ENCODE results near the gene MTMR1. TPM values are rescaled to one million over a fixed set of nuclear protein-coding genes. Genes with fewer than 3 reads are reported as not detected.
A peak's percentile ranks its signal among the peaks of the same experiment; 100 is the strongest.

The MTMR1 gene
- total RNA-seq, 1 donor from 2014 or later = 34.4 TPM

DNA sequence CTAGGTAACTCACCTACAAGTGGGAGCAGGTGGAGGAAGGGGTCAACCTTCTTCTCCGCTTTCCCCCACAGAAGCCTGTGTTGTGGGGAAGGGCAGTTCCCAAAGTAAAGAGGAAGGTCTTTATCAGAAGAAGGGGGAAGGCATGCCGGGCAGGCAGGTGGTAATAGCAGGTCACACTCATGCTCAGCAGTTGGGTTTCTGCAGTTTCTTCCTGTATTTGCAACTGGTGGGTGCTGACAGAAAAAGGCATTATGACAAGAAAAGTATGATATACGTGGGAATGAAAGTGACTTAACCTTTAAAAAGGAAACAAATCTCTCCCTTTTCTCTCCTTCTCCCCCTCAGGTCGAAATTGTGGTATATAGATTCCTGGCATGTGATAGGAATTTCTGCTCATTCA, 3.7 kb downstream of the MTMR1 start:
- no peak for DNase-seq (ENCODE audit: low read depth)

DNA sequence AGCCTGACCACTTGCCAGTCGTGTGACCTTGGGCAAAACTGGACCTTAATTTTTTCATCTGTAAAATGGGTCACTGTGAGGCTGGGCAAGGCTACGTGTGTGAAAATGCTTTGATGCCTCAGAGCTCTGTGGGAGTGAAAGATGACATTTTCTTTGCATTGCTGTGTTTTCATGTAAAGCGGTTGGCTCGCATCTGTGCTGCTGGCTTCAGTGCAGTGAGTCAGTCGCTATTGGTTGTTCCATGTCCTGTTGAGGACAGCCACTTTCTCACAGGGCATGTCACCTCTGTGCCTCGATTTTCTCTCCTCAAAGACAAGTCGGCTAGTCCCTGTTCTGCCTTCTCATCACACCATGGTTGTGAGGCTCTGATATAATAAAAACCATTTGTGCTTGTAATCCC, 4.4 kb downstream of the MTMR1 start:
- DNase-seq (ENCODE audit: low read depth) = no peak

DNA sequence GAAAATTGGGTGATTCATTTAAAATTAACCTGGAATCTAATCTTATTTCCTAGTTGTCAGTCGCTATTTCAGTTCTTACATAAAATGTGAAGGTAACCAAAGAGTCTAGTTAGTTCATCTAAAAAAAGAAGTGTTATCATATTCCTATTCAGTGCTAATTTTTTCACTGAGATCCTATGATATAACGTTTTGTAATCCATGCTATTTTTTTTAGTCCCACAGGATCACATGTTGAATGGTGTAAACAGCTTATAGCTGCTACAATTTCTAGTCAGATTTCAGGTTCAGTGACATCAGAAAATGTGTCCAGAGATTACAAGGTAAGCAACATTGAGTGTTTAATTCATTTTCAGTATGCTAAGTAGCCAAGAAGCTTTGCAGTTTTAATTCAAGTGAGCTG, 5.8 kb downstream of the MTMR1 start:
- DNase-seq (ENCODE audit: low read depth) = no peak

DNA sequence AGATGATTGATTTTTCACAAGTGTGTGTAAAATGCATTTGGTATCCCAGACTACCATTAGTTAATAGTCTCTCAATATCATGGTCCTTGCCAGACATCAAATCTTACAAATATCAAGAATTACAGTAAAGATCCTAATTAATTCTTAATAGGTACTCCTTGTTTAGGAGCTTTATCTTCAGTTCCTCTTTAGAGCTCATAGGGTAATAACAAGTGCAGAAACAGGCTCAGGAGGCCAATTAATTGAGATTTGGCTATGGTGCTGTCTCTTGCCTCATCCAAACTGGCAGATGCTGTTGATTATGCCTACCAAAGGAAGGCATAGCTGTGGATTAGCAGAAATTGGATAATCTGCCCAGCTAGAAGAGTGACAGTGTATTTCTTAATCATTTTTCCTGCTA, 6.9 kb downstream of the MTMR1 start:
- DNase-seq (ENCODE audit: low read depth) = no peak

DNA sequence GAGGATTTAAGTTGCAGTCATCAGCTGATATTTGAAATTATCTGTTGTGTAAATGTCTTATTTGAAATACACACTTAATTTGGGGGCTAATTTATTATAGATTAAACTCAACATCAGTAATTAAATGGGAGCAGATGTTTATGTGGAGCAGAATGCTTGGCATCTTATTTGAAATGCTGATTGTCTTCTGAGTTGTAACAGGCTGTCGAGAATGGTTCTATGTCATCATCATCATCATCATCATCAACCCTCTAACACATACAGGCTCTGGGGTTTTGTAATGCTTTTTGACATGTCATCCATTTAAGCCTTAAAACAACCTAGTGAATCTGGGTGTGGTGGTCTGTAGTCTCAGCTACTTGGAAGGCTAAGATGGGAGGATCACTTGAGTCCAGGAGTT, 8.2 kb downstream of the MTMR1 start:
- DNase-seq (ENCODE audit: low read depth) = no peak

DNA sequence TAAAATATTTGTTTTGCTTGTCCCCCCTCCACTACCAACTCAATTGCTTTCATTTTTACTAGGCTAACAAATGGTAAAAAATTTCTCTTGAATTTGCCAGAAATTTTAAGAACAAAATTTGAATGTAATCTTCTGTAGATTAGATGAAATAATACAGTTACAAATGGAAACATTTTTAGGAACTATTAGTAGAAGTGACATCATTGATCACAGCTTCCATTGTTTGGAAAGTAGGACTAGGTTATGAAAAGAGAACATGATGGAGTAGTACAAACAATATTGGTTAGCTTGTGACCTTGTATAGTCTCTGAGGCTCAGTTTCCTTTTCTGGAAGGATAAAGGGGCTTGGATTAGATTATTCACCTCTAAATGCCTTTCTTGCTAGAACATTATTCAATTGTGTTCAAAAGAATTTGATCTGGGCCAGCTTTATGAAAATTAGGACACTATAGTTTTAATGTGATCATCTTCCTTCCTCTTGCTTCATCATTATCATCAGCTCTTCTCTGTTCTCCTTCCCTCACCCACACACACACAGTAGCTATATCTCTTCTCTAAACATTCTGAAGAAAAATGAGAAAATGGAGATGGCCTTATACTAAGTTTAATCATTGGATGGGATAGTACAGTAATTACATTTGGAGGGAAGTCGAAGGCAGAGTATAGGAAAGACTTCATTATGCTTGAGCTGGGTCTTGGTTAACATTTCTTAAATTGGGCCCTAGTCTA, 9.9 kb downstream of the MTMR1 start:
- no peak for DNase-seq (ENCODE audit: low read depth)

DNA sequence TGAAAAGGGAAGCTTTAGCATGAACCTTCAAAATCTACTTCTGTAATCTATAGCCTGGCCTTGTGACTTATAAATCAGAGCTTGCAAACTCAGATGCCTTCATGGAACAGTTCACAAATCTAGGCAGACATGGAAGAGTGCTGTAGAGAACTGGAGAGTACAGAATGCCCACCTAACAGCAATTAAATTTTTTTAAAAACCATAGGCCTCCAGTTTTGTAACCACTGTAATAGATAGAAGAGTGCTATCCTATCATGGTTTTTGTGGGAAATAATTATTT, 10.4 kb downstream of the MTMR1 start:
- no peak for DNase-seq (ENCODE audit: low read depth)

DNA sequence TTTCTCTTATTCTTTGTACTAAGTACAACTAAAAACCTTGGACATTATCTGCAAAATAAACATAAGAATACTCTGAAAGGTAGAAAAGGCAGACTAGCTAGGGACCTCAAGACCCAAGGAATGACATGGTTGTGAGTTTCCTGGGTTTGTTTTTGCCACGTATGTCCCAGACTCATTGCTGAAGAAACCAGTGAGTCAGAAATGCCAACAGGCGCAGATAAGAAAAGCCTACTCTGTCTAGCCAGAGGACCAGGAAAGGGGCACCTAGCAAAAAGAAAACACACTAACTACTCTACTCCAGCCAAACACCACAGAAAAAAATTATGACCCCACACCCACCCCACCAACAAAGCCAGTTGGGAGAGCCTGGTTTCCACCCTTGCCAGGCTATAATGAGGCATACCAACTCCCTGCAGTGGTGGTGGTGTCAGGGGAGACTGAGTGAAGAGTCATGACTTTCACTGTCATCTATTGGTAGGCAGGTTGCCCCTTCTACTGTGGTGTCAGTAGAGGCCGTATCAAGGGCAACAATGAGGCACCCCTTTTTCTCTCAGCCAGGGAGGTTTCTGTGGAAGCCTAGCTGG, 10.9 kb downstream of the MTMR1 start:
- DNase-seq (ENCODE audit: low read depth) = peak; percentile 33

DNA sequence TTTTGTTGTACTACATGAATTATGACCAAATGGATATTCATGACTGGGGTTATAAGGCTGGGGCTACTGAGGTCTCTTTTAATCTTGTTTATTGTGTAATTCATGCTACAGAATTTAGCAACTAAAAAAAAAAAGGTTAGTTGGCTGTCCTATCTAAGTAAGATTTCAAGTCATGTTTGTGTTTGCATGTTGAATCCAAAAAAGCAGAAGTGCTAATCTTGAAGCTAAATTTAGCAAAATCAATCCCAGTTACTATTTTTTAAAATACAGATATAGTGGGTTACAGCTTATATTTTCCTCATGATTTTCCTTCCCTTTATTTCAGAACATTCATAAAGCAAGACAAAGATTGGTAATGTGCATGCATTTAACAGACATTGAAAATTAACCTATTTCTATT, 19.4 kb downstream of the MTMR1 start:
- no peak for DNase-seq (ENCODE audit: low read depth)

DNA sequence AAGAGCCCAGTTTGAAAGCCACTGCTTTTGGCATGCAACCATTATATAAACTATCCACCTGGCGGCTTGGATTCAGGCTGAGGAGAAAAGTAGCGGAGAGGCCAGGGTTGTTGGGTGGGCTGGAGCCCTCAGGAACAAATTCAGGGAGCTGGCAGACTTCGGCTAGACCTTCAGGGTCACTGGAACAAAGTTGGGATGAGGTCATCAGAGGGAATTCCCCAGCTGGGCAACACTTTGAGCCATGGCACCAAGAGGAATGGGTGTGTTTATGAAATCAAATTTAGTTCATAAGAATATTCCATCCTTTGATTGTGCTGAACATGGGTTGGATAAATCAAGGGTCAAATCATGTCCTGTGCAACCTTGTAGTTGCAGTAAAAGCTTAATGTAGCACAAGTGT, 22.0 kb downstream of the MTMR1 start:
- no peak for DNase-seq (ENCODE audit: low read depth)

DNA sequence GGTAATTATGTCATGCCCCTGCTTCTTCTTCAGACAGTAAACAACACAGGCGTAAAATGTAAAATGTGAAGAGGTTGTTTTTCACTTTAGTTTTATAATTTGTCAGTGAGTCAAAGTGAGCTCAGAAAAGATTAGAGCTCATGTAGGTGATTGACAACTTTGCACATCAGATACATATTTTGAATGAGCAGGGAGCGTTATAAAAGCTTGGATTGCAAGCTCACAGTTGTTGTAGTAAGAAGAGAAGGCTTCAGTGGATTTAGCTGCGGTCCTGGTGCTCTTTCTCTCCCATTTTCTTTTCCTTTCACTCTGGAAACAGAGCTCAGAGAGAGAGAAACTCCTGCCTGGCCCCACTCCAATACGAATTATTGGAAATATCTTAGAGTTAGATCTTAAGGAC, 26.4 kb downstream of the MTMR1 start:
- DNase-seq (ENCODE audit: low read depth) = no peak

DNA sequence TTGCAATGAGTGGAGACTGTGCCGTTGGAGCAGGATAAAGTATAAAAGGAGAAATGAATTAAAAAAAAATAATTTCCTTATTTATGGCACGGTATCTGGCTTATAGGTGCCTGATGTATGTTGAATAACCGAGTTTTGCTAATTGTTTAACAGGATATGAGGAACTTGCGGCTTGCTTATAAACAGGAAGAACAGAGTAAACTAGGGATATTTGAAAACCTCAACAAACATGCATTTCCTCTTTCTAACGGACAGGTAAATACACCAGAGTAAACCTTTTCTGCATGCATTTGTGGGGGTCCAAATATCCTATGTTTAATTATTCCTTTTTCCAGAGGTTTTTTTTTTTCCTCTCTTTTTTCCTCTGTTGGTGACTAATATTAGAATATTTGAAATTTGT, 36.8 kb downstream of the MTMR1 start:
- no peak for DNase-seq (ENCODE audit: low read depth)

DNA sequence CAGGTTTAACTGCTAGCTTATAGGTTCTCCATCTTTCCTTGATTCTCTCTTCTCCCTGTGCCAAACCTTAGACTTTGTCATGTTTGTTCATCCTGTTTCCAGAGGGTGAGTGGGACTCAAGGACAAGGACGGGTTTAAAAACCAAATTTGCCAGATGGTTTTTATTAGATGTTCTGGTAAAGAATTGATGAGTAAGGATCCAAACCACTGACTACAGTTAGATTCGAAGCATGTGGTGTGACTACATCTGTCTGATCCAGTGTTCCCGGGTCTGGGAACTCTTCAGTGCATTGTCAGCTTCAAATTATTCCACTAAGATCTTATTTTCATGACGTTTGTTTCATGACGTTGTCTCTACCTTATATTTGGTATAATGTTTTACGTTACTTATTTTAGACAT, 37.5 kb downstream of the MTMR1 start:
- DNase-seq (ENCODE audit: low read depth) = no peak

DNA sequence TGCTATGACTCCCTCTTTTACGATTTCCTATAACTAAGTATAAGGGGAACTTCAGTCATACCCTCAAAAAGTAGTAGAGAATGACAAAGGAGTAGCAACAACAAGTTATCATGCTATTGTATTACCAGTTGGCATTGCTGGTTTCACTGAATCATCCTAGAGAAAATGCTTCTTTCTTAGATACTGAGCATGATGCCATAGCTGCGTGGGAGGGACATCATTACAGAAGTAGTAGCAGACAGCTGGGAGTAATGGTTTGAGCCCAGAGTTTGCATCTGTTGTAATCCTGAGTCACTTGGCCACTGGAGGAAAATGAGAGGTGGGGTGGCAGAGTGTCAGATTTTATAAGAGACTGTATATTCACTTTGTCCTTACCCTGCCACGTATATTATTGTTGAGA, 38.6 kb downstream of the MTMR1 start:
- peak; percentile 74 for DNase-seq (ENCODE audit: low read depth)

DNA sequence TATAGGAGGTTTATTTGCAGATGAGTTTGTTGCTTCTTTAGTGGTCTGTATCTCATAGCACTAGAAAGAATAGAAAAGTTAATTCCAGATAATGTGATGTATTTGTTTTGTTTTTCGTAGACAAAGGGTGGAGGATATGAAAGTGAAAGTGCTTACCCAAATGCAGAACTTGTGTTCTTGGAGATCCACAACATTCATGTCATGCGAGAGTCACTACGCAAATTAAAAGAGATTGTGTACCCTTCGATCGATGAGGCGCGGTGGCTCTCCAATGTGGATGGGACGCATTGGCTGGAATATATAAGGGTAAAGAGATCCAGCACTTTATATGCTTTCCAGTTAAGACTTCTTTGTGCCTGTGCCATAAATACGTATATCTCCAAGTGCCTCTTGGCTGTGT, 43.3 kb downstream of the MTMR1 start:
- DNase-seq (ENCODE audit: low read depth) = no peak

DNA sequence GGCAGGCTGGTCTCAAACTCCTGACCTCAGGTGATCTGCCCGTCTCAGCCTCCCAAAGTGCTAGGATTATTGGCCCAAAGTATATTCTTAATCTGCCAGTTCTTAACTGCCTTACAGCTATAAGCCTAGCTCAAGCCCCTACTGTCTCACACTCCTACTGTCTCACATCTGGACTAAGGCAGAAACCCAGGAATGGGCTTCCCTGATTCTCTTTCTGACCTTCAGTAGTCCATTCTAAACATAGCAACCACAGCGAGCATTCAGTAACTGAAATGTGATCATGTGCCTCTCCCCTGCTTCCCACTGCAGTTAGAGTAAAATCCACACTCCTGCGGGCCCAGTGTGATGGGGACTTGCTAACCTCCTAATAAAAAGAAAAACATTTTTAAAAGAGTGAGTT, 58.9 kb downstream of the MTMR1 start:
- DNase-seq (ENCODE audit: low read depth) = no peak

DNA sequence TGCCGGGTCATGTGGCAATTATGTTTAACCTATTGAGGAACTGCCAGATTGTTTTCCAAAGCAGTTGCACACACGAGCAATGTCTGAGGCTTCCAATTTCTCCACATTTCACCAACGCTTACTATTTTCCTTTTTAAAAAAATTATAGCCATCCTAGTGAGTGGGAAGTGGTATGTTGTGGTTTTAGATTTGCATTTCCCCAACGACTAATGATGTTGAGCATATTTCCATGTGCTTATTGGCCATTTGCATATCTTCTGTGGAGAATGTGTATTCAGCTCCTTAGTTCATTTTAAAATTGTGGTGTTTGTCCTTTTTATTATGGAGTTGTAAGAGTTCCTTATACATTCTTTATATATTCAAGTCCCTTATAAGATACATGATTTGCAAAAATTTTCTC, 60.2 kb downstream of the MTMR1 start:
- no peak for DNase-seq (ENCODE audit: low read depth)

DNA sequence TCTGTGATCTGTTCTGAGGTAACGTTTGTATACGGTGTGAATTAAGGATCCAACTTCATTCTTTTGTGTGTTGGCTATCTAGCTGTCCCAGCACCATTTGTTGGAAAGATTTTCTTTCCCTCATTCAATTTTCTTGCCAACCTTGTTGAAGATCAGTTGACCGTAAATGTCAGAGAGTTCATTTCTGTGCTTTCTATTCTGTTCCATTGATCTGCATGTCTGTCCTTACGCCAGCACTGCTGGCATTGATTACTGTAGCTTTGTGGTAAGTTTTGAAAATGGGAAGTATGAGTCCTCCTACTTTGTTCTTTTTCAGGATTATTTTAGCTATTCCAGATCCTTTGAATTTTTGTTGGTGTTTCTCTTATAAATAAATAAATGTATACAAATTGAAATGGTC, 60.8 kb downstream of the MTMR1 start:
- no peak for DNase-seq (ENCODE audit: low read depth)

DNA sequence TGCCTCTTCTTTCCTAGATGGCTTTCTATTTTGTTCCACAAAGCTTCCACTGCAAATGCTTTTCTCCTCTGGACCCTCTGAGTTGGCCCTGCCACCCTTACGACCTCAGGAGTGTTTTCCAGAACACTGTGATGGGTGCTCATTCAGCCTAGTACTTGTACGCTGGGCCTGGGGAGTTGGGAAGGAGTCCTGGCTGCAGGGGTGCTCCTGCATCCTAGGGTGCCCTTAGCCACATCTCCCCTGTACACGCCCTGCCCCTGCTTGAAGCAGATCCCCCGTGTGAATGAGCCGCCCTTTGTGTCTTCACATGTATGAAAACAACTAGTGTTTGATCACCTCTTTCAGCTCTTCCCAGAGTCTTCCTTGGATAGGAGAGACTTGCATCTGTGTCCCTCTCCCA, 64.2 kb downstream of the MTMR1 start:
- DNase-seq (ENCODE audit: low read depth) = no peak

DNA sequence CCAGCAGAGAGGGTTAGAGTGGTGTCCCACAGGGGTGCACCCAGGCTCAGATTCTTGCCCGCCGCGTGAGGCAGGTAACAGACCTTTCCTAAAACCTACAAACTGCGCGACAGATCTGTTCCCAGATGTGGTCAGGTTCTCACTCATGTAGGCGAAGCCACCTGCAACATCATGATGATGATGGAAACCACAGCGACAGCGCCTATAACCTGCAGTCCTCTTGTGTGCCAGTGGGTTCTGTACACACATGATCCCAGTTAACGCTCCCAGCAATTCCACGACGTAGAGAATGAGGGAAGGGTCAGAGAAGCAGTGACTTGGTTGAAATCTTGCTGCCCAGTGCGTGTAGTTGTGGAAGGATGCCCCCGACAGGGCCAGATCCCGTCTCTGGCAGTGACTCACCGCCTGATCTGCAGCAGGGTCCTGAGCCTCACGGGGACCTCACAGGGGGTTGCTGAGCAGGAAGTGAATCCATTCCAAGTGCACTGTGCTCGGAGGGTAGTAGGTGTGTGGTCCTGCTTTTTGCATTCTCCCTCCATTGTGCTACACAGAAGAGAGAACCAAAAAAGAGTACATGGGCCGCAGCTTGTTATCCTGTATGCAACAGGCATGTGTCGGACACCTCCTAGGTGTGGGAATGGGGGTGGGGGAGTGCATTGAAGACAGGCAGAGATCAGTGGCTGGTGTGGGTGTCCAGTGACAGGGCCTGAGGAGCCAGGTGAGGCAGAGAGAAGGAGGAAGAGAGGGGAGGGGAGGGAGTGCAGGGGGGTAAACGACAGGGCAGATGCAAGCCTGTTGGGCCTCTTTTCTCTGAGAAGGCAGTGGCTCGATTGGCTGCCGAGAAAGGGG, 66.6 kb downstream of the MTMR1 start:
- DNase-seq (ENCODE audit: low read depth) = no peak

DNA sequence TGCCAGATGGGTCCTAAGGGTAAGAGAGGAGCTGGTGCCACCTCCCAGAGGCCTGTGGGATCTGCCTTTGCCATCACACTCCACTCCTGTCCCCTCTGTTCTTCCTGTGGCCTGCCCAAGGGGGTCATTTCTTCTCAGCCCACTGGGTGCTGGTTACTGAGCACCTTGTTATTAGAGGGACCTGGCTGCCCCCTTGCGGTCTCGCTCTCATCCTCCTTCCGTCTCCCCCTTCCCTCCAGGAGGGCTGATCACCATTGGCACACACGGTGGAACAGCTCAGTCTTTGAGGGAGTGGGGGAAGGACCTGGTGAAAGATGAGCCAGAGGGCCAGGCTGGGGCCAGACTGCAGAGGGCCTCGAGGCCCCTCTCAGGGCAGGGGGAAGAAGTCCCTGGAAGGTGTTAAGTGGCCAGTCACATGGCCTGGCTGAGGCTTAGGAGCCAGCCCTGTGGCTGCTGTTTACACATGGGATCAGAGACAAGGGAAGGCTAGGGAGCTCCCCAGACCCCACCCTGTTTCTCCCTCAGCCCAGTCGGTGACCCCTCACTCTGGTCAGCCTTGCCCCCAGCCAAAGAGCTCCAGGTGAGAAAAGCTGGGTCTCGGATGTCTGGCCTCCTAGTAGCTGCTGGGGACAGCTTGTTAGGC, 68.1 kb downstream of the MTMR1 start:
- DNase-seq (ENCODE audit: low read depth) = no peak

DNA sequence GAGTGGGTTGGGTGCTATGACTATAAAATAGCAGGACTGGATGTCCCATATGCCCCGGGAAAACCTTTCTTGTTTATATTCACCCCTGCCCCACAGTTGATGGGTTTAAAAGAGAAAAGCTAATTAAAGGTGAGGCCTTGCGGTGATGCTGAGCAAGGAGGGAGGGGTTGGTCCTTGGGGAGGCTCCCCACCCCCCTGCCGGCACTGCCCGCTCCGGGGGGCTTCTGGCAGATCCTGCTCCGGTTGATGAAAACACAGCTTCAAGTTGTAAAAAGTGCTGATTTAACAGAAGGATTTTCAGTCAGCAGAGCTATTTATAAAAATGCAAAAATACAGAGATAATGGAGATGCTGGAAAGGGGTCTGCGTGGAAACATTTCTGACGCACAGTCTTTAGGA, 68.6 kb downstream of the MTMR1 start:
- DNase-seq (ENCODE audit: low read depth) = no peak

All from renal cortical epithelial cell (primary cell).